GM19193 (cell line): ENCODE results near the gene HOXB9.

ENCODE experiments used
- POLR2A ChIP-seq: IDR thresholded peaks from 4 replicates; pipeline ENCODE4 v1.6.1; 2011; ENCODE audit not compliant: insufficient read depth, insufficient read length; ENCODE audit errors: extremely low read depth

HOXB9 gene

DNA sequence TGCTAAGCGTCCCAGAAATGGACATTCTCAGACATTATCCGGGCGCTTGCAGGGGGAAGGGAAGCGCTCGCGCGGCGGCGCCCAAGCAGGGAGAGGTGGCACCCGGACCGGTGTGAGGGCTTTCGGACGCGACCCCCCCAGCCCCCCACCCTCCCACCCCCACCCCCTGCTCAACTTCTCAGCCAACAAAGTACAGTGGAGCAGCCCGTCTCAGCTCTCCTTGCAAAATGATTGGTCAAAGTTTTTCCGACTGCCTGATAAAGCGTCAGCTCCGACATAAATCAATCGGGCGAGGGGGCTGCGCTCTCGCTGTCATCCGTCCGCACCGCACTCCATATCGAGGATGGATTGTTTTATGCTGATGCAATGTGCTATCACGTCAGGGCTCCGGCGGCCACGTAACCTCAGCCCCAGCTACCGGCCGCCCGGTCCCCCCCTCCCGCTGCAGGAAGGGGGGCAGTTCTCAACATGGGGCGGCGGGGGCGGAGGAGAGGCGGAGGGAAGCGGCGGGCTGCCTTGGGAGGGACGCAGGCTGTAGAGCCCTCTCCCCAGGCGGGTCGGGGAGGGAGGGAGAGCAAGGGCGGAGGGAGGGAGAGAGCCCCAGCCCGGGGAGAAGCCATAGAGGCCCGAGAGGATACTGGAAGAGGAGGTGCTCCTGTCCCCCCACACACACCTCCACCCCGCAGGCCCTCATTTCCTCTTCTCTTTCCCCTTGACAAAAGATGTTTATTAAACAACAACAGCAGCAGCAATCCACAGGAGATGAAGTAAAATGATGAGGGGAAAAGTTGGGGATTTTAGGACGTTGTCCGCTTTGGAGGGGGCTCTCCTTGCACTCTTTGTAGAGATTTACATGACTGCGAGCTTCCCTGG, at the start of gene HOXB9:
TSS of gene HOXB9 (minus strand) at position 114 of the 873 bp plus-strand sequence. CDS start at position 25, 89 bp downstream.
- TF ChIP-seq POLR2A, result no peak

DNA sequence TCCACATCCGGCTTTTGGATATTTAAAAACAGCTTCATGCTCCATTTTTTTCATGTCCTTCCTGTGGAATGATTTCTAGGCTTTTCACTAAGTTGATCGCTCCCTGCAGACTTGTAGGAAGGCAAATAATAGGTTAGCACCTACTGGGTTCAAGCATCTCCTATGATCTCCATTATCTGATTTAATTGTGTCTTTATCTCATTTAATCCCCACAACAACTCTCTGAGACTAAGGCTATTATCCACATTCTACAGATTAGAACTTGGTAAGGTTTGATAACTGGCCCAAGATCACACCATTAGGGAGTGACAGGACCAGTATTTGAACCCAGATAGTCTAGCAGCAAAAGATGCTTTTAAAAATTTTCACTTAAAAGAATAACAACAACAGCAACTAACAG, 46.2 kb upstream of the HOXB9 start:
- no peak for TF ChIP-seq POLR2A

DNA sequence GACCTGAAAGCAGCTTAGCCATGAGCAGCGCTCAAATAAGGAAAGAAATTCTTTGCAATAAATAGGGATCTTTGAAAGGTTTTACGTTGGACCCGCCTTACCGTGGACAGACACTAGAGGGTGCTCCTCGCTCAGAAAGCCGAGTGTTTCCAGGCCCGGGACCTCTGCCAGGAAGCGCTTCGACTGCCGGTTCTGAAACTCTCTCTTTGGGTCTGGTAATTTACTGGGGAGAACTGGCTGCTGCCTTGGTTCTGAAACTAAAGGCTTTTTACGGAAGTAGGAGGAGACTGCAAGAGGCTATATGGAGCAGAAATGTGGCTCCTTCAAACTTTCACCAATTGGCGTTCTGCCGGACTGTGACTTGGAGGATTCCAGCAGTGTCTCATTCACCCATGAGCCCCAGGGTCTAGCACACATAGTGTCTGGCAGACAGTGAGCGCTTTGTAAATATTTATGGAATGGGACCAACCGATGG, 45.6 kb upstream of the HOXB9 start:
- no peak for TF ChIP-seq POLR2A

DNA sequence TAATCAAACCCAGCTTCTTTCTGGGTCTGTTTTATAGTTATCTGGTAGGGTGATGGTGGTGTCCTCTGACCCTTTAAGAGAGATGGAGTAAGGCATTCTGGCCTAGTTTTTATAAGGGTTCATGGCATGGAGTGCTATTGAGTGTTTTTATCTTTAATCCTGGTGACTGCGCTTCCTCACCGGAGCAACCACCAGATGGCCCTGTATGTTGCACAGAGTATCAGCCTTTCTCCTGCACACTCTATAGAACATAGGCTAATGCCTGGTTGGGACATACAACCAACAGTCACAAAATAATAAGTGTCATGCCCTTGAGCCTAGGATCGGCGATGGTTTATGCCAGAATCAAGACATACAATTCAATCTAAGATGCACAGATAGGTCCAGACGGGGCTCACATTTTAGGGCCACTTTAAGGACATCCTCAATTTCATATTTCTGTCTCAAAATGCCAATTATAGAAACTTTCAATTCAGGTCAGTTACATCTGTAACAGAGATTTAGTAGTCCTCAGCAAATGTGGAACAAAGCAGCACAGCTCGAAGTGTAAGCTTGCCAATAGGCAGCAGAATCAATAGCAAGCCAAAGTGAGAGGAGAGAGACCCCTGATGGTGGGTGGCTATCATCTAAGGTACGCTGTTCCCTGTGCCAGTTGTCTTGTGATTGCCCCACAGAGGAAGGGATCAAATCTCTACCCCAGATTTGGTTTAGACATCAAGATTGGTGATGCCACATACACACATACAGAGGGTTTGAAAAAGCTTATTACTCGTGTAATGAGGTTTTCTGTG, 37.2 kb upstream of the HOXB9 start:
- TF ChIP-seq POLR2A, result no peak

DNA sequence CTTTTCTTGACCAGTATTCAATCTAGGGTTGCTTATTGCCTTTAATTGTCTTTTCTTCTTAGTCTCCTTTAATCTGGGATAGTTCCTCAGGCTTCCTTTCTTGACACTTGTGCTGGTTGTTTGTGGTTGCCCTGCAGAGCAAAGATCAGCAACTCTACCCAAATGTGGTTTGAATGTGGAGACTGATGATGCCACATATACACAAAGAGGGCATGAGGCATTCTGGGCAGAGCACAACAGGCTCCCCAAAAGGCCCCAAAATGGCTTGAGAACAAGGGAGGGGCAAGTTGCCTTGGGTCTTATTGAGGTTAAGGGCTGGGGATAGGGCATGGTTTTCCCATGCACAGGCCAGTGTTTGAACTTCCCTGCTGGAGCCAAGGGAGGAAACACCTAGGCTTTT, 29.8 kb upstream of the HOXB9 start:
- TF ChIP-seq POLR2A, result no peak

DNA sequence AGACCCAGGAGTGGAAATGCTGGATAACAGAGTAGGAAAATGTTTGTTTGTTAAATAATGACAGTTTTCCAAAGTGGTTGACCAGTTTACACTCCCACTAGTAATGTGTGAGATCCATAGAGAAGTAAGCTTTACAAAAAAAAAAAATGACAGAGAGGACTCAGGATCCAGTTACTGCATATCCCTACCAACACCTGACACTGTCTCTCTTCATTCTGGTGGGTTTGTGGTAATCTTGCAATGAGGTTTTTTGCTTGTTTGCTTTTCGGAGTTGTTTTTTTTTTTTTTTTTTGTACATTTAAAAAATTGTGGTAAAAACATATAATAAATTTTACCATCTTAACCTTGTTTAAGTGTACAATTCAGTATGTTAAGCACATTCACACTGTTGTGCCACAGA, 23.6 kb upstream of the HOXB9 start:
- TF ChIP-seq POLR2A, result no peak

DNA sequence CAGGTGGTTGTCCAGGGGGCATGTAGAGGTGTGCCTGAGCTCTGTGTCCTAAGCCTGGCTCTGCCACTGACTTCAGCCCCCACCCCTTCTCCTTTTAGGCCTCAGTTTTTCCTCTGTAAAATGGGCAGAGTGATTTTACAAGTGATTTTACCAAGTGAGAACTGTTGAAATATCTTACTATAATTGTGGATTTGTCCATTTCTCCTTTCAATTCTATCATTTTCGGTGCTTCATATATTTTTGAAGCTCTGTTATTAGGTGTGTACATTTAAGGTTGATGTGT, 21.7 kb upstream of the HOXB9 start:
- no peak for TF ChIP-seq POLR2A

DNA sequence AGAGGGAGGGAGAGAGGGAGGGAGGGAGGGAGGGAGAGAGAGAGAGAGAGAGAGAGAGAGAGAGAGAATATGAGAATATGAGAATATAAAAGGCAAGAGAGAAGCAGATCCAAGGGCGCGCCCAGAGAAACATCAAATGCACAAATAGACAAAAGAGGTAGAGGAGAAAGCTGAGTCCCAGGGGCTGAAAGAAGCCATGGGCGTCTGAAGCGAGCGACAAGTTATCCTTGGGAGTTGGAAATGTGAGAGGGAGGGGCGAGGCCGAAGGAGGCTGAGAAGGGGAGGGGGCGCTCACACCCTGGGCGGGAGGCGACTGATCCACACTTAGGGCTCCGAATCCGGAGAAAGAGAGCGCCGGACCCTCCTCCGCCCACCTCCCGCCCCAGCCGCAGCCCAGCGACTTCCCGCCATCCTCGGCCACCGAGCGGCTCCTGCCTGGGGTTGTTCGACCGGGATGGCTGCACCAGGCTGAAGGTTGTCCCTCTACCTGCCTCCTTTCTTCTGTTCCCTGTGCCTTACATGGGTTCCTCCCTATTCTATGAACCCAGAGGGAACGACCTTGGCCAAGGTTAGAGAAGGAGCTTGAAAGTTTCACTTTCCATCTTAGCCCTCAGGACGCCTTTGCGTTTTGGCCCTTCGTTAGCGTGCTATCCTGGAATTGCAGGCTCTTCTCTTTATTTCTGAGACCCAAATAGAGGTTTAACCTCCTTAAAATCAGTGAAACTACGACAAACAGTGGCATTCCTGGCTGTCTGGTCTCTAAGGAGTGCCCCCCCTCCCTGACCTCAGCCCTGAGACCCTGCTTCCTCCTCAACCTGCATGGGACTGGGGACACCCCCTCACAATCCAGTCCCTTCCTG, 21.2 kb upstream of the HOXB9 start:
- TF ChIP-seq POLR2A, result no peak

DNA sequence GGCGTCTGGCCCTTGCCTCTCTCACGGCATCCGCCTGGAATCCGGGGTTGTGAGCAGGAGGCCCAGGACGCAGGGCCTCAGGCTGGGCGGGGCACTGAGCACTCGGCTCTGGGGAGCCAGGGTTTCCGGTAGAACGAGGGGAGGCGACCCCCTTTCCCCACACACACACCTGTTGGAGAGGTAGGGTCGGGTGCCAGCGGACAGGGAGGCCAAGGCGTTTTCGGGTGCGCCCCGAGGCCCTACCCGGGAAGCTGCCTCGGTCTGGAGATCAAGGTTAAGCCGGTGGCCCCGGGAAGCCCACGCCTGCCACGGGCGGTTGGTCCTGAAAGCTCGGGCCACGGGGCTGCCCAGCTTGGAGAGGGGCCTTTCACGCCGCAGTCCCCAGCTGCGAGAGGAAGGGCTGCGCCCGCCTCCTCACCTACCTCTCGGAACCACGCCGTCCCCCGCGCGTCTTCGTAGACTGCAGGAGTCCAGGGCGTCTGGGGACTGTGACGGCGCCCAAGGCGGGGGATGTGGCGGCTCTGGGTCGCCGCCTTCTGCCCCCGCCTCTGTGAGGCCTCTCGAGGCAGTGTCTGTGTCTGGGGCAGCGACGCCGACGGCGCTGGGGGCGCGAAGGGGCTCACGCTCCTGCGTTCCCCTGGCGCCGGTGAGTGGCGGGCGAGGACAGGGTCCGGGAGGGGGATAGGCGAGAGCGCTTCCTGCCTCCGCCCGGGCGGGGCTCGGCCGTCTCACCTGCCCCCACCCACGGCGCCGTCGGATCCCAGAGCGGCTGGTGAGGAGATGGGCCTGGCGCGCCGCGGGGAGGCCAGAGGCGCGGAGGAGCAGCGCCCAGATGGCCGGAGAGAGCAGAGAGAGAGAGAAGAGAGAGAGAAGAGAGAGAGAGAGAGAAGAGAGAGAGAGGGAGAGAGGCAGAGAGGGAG, 20.3 kb upstream of the HOXB9 start:
- no peak for TF ChIP-seq POLR2A

DNA sequence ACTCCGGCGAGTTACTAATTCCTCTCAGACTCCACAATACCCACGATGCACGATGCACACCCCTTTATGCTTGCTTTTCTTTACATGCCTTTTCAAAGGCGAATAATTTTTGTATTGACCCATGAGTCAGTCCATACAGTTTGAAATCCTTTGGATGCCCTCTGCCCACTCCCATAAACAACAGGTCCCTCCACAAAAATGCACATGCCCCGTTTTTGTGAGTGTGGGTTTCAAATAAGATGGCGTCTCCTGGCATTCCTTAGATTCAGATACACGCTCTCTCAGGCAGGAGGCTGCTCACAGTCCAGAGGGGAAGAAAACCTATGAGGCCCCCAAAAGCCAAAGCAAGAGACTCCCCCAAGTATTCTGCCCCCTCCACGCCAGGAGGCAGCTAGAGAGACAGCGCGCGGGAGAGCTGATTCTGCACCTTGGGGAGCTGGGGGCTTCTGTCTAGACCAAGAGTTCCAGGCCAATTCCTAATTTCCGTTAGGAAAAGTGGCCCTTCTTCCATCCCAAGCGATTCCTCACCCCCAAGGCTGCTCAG, 19.6 kb upstream of the HOXB9 start:
- no peak for TF ChIP-seq POLR2A

DNA sequence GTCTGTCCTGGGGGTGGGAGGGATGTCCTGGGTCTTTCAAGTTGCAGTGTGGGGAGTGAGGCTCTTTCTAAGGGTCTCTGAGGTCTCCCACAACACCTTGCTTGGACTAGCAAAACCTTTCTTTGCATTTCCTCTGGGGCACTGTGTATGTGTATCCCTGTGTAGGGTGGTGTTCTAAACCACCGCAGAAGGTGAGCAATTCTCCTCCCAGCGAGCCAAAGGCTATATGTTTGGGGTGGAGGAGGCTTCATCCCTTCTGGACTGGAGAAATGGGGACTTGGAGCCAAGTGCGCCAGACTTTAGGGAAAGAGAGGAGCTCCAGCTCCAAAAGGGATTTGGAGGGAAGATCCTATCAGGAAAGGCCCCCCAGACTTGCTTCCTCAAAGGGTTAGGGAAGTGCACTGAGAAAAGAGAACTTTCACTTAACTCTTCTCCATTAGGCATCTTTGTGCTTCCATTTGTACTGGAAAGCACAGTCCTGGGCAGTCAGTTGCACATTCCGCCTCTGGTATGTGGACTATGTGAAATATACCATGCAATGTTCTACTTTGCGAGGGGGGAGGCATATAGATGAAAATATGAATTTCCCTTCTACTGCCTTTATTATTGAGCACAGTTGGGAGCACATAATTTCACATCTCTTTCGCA, 18.9 kb upstream of the HOXB9 start:
- TF ChIP-seq POLR2A, result no peak

DNA sequence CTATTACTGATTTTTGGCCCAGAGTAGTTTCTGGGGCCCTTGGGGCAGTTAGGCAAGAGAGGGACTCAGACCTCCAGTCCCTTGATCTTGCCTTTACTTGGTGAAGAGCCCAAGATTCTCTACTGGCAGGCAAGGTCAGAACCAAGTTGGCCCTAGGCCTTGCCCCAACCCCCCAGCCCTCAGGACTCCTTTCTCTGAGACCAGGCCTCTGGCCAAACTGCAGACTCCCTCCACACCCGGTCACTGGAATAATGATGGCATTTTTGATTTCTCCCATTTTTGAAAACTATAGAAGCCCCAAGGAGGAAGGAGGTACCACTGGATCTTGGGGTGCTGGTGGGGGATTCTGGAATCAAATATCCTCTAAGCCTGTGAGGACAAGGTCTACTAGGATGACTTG, 18.0 kb upstream of the HOXB9 start:
- no peak for TF ChIP-seq POLR2A

DNA sequence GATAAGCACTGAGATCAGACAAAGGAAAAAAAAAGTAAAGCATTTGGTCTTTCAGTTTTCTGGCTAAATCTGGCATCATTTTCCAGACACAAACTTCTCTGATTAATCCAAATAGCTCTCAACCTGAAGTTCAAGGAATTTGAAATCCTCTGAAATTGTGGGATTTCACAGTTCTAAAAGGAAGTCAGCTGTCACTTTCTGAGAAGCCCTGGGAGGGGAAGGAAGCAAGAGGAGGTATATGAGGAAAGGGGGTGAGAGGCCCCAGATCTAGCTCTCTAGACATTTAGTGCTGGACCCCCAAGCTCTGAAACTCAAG, 17.5 kb upstream of the HOXB9 start:
- no peak for TF ChIP-seq POLR2A
